ENCODE measurements around the gene PYY.
"Not testable (repeated sequence)": the region's sequence is repeated elsewhere in the genome, so short reads cannot be mapped to it uniquely, and the experiment has no call there.

PYY gene

DNA sequence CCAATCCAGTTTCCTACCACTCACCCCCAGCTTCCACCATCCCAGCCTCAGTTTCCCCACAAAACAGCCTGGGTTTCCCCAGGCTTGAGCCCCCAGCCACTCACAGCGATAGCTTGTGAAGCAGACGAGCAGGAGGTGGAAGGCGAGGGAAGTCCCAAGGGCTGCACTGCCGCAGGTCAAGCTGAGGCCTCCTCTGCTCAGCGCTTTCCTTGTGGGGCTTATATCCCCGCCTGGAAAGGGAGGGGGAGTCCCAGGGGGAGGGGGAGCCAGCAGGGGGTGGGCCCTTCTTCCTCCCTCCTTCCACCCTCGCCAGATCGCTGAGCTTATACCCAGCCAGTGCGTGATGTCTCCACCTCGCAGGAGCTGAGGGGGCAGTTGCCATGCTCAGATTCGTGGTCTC is at the start of gene PYY:
Gene PYY, minus strand, starts transcription at position 195 of the 400 bp plus-strand sequence. CDS start 457 bp downstream, outside the sequence.
- DNase-seq, result no peak

DNA sequence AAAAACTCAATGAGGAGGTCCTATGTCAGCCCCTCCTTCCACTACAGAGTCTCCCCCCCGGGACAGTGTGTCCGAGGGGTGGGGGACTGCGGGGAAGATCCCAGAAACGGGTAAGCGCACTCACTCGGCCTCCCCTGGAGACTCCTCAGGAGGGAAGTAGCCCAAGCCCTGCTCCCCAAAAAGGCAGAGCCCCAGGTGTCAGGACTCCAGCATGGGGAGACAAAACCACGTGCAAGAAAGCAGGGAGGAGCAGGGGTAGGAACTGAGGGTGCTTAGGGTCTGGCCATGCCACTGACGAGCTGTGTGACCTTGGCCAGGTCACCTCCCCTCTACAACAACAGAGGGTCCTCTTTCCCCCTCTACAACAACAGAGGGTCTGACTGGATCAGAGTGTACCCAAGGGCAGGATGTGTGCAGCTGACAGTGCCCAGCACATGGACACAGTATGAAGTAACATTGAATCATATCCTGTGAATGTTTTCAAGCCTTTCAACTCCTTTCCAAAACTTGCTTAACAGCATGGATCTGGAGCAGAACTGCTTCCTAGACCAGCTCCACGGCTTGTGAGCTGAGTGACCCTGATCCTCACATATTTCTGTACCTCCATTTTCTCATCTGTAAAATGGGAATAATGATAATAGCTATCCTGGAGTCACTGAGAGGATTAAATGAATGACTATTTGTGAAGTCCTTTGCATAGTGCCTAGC is 48.6 kb upstream of the PYY start:
- DNase-seq, result no peak

DNA sequence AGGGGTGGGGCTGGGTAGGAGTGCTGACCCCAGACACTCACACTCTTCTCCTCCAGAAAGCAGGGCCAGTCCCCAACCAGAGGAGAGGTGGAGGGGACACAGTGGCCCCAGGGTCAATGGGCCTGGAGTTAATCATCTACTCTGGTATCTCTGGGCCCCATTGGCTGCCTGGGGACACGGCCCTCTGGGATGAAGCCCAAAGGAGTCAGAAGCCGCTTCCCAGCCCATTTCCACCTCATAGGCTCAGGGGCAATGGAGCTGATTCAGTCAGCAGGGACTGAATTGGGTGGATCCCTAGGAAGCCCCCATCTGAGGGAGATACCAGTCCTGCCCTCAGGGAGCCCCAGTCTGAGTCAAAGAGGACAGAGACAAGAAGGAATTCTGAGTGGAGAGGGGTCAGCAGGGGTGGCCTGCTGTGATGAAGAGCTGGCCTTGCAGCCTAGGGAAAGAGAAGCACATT is 47.8 kb upstream of the PYY start:
- no peak for DNase-seq

DNA sequence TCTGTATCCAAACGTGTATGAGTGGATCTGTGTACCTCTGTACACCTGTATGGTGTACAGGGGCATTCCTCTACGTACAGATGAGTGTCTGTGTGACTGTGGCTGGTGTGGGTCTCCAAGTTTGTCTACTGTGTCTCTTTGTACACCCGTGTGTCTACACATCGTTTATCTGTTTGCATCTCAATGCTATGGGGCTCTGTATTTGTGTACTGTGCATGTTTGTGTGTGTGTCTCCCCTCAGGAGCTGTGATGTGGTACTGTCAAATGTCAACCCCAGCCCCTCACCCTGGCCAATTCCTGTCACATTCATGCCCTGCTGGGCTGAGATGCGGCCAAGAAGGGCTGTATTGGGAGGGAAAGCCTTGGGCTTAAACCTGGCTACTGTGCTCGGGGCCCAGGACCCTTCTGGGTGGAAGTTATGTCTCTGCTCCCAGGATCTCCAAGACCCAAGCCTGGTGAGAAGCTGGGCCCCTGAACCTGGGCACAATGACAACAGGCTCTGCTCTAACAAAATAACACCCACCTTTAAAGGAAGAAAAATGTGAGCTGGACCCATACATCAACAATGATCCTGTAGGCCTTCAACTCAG is 47.2 kb upstream of the PYY start:
- no peak for DNase-seq

DNA sequence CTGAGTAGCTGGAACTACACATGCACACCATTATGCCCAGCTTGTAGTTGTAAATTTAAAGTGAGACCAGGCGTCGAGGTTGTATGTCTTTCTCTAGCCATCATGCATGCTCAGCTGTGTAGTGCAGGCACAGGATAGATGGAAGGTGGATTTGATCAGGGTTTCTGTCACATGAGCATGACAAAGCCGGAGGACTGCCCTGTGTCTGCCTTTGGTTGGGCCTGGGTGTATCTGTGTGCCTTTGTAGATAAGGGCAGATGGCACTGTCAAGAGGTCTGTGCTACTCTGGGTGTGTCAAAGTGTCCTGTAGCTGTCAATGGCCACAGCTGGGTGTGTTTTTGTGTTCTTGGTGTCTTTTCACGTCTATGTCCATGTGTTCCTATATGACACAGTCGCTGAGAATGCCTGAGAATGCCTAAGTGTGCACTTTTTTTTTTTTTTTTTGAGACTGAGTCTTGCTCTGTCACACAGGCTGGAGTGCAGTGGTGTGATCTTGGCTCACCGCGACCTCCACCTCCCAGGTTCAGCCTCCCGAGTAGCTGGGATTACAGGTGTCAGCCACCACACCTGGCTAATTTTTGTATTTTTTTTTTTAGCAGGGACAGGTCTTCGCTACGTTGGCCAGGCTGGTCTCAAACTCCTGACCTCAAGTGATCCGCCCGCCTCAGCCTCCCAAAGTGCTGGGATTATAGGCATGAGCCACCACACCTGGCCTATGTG is 46.6 kb upstream of the PYY start:
- DNase-seq, result no peak

DNA sequence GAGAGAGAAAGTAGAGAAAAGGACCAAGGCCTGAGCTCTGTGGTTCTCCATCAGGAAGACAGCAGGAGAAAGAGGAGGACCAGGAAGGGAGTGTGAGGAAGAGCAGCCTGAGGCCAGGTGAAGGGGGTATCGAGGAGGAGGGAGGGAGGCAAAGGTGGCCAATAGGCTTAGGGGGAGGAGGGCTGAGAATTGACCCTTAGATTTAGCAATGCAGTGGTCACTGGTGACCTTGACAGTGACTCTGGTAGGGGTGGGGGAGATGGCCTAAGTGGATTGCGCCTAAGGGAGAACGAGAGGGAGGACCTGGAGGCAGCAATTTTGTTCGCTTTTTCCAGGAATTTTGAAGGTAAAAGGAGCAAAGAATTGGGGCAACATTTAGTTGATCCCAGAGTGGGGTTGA is 45.3 kb upstream of the PYY start:
- no peak for DNase-seq

DNA sequence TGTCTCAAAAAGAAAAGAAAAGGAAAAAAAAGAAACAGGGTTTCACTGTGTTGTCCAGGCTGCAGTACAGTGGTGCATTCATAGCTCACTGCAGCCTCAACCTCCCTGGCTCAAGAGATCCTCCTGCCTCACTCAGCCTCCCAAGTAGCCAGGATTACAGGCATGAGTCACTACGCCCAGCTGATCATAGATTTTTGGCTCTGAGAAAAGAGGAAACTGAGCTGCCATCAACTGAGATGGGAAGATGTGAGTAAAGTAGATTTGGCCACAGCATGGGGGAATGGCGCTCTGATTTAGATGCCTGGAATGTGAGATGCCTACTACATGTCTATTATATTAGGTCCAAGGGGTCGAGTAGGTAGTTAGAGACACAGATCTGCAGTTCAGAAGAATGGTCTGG is 44.8 kb upstream of the PYY start:
- DNase-seq, result no peak

DNA sequence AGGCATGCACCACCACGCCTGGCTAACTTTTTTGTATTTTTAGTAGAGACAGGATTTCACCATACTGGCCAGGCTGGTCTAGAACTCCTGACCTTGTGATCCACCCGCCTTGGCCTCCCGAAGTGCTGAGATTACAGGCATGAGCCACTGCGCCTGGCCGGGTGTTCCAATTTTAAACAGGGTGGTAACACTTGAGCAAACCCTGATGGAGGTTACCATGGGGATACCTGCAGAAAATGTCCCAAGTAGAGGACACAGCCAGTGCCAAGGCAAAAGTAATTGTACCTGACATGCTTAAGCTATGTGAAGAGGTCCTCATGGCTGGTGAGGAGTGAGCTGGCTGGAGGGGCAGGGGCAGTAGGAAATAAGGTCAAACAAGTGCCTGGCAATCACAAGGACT is 43.4 kb upstream of the PYY start:
- not testable (repeated sequence) for DNase-seq

DNA sequence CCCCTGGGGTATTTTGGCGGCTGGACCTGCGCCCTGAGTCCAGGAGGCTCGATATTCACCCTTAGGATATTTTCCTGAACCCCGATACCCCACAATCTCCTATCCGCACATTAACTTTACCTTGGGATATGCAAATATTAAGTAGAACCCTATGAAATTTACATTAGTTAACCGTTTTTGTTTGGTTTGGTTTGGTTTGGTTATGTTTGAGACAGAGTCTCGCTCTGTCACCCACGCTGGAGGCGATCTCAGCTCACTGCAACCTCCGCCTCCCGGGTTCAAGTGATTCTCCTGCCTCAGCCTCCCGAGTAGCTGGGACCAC is 41.4 kb upstream of the PYY start:
- DNase-seq, result no peak

DNA sequence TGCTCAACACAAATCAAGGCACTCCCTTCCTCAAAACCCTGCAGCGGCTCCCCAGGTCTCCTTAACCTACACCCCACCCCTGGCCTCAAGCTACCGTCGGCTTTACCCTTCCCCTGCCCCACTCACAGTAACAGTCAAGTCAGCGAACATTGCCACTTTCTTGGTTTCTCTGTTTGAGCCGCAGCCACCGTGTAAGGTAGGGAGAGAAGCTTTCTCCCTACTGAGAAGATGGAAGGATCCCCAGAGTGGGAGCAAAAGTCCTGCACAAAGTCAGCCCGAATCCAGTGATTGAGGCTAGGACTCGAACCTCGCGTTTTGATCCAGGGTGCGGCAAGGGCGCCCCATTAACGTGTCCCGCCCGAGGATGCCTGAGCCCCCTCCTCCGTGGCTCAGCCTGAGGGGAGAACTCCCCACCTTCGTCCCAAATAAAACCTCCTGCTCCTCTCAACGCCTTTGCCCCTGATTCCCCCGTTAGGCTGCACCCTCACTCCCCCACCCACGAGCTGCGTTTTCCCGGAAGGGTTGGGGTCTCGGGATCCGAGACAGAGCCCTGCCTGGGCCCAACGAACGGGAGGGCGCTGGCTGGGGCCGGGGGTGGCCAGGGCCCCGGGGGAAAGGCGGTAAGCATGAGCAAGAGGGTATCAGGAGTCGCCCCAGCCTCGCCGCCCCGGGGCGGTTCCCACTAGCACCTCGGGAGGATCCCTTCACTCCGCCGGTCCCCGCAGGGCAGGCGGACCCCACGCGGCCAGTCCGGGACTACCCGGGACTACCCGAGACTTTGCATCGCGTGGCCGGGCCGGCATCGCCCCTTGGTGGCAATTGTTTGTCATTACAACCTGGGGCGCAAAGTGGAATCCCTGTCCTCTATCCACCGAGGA is 40.8 kb upstream of the PYY start:
- DNase-seq, result no peak

DNA sequence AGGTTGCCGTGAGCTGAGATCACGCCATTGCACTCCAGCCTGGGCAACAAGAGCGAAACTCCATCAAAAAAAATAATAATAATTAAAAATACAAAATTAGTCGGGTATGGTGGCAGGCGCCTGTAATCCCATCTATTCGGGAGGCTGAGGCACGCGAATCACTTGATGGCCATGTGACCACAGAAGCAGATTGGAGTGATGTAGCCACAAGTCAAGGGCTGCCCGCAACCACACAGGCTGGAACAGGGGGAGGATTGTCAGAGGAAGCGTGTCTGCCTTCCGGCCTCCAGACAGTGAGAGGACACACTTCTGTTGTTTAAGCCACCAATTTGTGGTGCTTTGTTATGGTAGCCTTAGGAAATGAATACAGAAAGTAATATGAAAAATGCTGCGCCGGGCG is 38.9 kb upstream of the PYY start:
- DNase-seq, result no peak

DNA sequence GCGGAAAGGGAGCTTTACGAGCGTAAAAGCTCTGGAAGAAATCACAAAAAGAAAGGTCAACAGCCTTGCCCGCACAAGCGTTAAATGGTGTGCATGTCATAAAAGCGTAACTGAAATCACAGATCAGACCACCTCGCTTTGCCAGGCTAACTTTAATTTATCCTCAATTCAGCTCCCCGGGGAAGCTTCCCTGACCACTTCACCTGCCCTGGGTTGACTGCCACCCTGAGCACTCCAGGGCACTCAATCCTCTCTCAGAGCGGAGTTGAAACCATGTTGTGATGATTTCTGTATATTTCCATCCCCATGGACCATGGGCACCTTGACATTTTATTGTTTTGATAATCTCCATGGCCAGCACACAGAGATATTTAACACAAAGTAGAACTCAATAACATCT is 34.6 kb upstream of the PYY start:
- DNase-seq, result no peak

DNA sequence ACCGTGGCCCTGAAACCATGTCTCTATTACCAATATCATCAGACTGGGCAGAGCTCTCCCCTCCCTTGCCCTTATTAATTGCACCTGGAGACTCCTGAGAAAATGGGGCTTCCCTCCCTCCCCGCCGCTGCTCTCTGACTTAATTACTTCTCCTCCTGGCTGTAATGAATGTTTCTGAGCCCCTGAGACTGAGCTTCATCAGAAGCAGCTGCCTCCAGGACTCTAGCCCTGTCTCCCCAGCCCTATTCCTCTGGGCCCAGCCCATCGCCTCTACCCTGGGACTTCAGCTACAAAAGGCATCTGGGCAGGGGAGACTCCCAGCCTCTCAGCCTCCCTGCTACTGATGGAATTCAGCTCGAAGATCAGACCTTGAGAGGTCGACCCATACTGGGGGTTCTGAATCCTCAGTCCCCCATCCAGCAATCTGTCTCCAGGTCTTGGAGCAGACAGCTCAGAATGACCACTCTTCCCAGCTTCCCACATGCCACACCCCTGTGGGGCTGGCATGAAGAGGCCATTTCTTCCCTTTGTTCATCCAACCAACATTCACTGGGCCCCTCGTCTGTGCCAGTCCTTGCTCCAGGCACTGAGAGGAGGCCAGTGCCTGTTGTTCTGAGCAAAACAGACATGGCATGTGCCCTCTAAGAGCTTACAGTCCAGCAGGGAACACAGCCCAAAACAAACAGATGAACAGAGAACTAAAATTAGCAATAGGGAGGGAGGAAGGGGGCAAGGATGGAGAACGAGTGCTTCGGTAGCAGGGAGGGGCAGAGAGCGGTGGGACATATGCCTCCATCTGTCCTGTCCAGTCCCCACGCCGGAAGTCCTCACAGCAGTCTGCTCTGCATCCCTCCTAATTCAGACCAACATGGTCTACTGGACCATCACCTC is 33.6 kb upstream of the PYY start:
- DNase-seq, result no peak

DNA sequence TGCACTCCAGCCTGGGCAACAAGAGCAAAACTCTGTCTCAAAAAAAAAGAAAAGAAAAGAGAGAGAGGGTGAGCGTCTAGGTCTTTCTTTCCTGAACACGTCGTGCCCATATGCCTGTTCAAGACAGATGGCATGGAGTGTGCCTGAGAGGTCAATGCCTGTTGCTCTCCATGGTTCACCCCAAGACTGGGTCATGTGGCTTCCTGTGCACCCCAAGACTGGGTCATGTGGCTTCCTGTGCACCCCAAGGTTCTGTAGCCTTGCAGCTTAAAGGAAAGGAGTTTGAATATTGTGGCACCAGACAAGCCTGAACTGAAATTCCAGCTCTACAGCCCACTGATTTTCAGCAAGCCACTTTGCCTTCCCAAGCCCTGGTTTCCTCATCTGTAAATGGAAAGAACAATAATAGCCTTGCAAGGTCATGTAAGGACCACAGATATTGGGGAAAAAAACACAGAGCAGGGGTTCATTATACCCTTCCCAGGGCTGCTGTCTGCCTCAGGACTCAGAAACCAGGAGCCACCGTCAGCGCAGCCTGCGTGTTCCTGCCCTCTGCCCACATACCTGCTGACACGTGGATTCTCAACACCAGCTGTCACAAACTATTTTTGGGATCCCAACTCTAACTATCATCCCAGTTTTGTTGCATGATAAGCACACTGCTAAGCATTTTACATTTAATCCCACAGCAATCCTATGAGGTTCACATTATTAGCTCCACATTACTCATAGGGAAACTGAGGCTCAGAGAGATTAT is 32.7 kb upstream of the PYY start:
- DNase-seq, result no peak

DNA sequence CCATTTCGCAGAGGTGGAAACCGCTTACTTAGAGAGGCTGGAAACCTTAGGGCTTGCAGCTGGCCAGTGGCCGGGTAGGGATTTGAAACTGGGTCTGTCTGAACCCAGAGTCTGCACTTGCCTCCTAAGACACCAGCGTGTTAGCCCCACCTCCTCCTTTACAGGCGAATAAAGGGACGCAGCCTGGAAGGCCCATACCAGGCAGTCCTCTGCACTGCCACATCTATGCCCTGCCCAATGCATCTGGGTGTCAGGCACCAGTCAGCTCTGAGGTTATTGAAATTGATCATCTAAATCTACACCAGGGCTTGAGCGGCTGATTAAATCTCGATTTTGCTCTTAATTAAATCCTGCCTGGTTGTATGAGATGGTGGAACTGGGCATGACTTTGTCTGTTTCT is 30.8 kb upstream of the PYY start:
- DNase-seq, result no peak

DNA sequence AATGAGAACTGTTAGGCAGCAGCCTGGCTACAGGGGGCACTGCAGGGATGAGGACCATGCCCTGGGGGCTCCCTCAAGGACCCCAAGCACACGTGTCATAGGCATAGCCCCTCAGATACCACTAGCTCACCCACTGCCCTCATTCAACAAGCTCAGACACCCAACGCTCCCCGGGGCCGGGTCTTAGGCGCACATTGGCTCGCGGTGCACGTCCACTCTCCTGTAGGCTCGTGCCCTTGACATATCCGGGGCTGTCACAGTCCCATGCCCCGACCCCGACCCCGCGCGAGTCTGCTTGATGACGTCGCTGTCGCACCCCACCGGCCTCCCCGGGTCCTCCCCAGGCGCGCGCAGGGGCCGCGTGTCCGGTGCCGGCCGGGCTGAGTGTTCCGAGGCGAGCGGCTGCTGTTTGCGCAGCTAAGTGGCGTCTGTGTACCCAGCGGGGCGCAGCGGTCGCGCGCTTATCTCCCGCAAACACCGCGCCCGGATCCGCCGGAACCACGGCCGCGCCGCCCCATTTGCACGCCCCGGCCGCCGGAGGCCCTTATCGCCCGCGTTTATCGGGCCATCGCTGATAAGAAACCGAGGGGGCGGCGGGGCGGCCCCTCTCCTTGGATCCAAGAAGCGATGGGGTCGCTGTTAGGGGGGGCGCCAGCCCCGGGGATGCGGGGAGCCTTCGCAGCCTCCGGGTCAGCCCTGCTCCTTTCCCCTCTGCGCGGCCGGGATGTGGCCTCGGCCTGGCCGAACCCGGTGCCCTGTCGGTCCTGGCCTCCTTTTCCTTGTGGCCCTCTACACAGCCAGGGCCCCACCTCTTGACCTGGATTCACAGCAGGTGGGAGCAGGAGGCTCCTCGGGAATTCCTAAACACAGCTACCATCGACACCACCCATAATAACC is 30.0 kb upstream of the PYY start:
- no peak for DNase-seq

DNA sequence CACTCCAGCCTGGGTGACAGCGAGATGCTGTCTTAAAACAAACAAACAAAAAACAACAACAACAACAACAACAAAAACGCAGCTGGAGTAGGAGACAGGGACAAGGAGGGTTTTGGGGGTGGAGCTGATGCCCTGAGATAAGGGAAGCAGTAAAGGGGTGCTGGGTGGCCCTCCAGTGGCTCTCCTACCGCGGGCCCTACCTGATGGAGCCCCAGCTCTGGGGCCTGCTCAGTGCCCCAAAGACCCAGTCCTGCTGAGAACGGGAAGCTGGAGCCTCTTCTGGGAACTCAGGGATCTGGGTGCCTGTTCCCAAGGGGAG is 29.4 kb upstream of the PYY start:
- no peak for DNase-seq

DNA sequence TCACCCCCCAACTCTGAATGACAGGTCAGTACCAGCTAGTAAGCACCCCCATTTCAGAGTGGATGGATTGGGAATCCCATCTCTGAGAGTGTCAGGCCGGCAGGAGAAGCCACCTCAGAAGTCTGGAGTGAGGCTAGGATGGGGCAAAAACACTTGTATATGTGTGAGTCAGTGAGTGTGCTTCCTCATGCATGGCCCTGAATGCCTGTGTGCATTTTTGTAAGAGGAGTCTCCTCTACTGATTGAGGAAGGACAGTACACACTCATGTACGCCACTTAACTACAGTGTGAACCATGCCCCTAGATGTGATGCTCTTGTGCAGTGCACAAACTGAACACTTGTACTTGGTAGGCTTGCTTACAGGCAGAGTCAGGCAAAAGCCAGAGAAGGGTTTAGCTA is 28.4 kb upstream of the PYY start:
- no peak for DNase-seq

DNA sequence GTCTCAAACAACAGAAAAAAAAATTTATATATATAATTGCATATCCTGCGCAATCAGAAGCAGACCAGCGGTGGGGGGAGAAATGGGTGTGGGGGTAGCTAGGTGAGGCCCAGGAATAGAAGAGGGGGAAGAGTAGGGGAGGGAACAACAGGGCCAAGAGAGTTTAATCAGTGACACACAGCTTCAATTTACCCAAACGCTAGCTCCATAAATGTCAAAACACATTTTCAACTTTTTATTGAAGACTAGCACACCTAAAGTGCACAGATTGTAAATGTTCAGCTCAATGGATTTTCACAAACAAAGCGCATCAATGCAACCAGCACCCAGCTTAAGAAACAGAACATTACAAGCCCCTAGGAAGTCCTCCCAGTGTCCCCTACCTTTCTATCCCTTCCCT is 25.9 kb upstream of the PYY start:
- no peak for DNase-seq

DNA sequence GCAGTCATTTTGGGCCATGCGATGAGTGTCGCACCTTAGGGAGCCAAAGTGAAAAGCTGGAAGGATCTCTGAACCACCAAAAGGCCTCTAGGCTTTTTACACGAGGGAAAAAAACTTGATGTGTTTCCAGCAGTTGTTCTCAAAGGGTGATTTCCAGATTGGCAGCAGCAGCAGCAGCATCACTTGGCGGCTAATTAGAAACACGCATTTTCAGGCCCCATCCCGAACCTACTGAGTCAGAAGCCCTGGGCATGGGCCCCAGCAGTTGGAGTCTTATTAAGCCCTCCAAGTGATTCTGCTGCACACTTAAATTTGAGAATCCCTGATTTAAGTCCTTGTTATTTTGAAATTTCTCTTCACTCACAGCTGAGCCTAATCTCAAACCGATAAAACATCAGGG is 25.3 kb upstream of the PYY start:
- DNase-seq, result no peak

DNA sequence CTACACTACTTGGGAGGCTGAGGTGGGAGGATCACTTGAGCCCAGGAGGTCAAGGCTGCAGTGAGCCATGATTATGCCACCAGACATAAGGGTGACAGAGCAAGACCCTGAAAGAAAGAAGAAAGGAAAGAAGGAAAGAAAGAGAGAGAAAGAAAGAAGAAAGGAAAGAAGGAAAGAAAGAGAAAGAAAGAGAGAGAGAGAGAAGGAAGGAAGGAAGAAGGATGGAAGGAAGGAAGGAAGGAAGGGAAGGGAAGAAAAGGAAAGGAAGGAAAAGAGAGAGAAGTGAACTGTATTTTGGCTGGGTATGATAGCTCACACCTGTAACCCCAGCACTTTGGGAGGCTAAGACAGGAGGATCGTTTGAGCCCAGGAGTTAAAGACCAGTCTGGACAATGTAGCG is 24.3 kb upstream of the PYY start:
- DNase-seq, result no peak

All from NCI-H1105 (cell line).